Esophagus (tissue), 2 donors: Measurements from ENCODE around the gene TRMT2B. TPM values are rescaled to one million over a fixed set of nuclear protein-coding genes. Genes with fewer than 3 reads are reported as not detected.
"Not testable (repeated sequence)": the region's sequence is repeated elsewhere in the genome, so short reads cannot be mapped to it uniquely, and the experiment has no call there.

ENCODE experiments used
- H3K27ac ChIP-seq, 2 donors: one replicate each; pipeline ENCODE4 v1.5.1; 2013; ENCODE audit warnings: low read depth in 2 of 2, mild to moderate bottlenecking in 2 of 2, inconsistent platforms in 1 of 2, low read length in 1 of 2, moderate library complexity in 1 of 2
- H3K27me3 ChIP-seq, 2 donors: one replicate each; pipeline ENCODE4 v1.6.1; 2013; ENCODE audit warnings: low read length in 2 of 2, control low read depth in 1 of 2, mild to moderate bottlenecking in 1 of 2; ENCODE audit not compliant: insufficient read depth in 2 of 2, control insufficient read depth in 1 of 2
- H3K36me3 ChIP-seq, 2 donors: one replicate each; pipeline ENCODE4 v1.6.1; 2013; ENCODE audit warnings: low read length in 1 of 2; ENCODE audit not compliant: control insufficient read depth in 2 of 2, insufficient read depth in 2 of 2
- H3K4me1 ChIP-seq, 2 donors: one replicate each; pipeline ENCODE4 v1.6.1; 2013; ENCODE audit warnings: low read length in 1 of 2; ENCODE audit not compliant: control insufficient read depth in 2 of 2, insufficient read depth in 2 of 2
- H3K4me3 ChIP-seq, 2 donors: one replicate each; pipeline ENCODE4 v1.5.1; 2013; ENCODE audit warnings: low read length in 2 of 2, mild to moderate bottlenecking in 2 of 2, low read depth in 1 of 2, moderate library complexity in 1 of 2
- H3K9me3 ChIP-seq, 2 donors: one replicate each; pipeline ENCODE4 v1.6.1; 2013; ENCODE audit warnings: mild to moderate bottlenecking in 2 of 2, low read depth in 1 of 2, low read length in 1 of 2, moderate library complexity in 1 of 2; ENCODE audit not compliant: control insufficient read depth in 2 of 2, insufficient read depth in 1 of 2
- WGBS, 2 donors: extraction: QIAGEN DNeasy Blood & Tissue Kit; methylation state at CpG; one replicate each; pipeline ENCODE4 v1.1.7; 2013; 5-methylcytosine and 5-hydroxymethylcytosine counted together
- polyA plus RNA-seq, 2 donors: library from polyadenylated mRNA; stranded (reverse); fragments of 200-250 nt; gene quantifications; one replicate each; pipeline ENCODE4 v1.2.3, GENCODE V29; 2013
- donor health status: healthy with polysubstance abuse.
- donor health status: Bipolar disorder and iron deficiency.

TRMT2B gene
- polyA plus RNA-seq, 2 donors: 7.4 to 11.1 TPM

- Histone ChIP-seq H3K4me1 (no peaks in the 10 kb centered on the region), H3K27ac (no peak overlapping the region), H3K9me3 (no peaks in the 10 kb centered on the region), H3K4me3 (no peak overlapping the region), H3K36me3 (no peaks in the 10 kb centered on the region), H3K27me3 (no peaks in the 10 kb centered on the region)
- 71 to 72% methylated on average over 3 of the region's 3 CpGs for WGBS, 2 donors
Observed at GRCh38 chrX:101071582-101071981, 19.7 kb upstream of the TRMT2B start.

- no peaks in the 10 kb centered on the region for H3K36me3 ChIP-seq
- no peaks in the 10 kb centered on the region for H3K27me3 ChIP-seq
- no peaks in the 10 kb centered on the region for H3K4me1 ChIP-seq
- no peaks in the 10 kb centered on the region for H3K9me3 ChIP-seq
- no peak overlapping the region for H3K4me3 ChIP-seq
- no peak overlapping the region for H3K27ac ChIP-seq
Observed at GRCh38 chrX:101062176-101062575, 10.3 kb upstream of the TRMT2B start.

DNA sequence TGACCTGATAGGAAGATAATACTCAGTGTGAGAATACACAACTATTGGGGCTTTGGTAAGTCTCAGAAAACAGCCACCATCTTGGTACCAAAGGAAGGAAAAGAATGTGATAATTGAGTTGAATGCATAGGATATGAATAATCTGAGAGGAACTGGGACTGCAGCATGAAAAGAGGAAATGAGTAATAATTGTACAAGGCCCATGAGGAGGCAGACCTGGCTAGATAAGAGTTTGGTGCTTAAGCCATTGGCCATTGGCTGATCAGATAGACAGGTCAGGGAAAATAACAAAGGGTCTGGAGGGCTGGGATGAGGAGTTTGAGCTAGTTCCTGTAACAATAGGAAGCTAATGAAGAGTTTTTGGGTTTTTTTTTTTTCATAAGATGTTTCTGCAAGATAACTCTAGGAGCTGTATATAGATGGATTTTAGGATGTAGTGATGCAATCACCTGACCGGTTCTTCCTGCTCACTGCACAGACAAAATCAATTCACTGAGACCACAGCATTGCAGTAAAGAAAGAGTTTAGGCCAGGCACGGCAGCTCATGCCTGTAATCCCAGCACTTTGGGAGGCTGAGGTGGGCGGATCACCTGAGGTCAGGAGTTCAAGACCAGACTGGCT lies 5.3 kb upstream of the TRMT2B start:
- WGBS, 2 donors: 57 to 64% methylated on average over 3 of the region's 3 CpGs
- Histone ChIP-seq H3K36me3 (no peaks in the 10 kb centered on the region), H3K4me1 (no peaks in the 10 kb centered on the region), H3K27ac (no peak overlapping the region), H3K4me3 (no peak overlapping the region), H3K27me3 (no peaks in the 10 kb centered on the region), H3K9me3 (no peaks in the 10 kb centered on the region)

GRCh38 chrX:101056551-101056950 lies 4.6 kb upstream of the TRMT2B start:
- 92 to 97% methylated on average over 4 of the region's 4 CpGs for WGBS, 2 donors
- not testable (repeated sequence) for H3K9me3 ChIP-seq, H3K4me1 ChIP-seq, H3K27ac ChIP-seq, H3K27me3 ChIP-seq, H3K36me3 ChIP-seq, H3K4me3 ChIP-seq

DNA sequence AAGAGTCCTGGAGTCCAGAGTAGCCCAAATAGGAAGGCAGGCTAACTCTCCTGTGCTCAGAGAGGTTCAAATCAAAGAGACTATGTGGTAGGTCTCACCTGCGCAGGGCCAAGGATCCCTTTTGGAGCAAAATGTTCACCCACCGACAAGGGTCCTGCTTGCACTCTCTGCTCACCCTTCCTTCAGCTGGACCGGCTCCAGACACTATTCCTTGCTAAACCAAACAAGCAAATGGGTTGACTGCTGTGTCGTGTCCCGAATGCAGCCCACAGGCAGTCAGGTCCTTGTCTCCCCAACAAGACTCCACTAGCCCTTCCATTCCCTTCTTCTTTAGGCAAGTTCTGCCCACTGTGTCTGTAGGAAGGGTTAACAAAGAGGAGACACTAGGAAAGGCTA lies 760 bp downstream of the TRMT2B start:
- Histone ChIP-seq H3K36me3 (no peaks in the 10 kb centered on the region), H3K4me3 (peak overlapping the region; percentile 58 to 67), H3K27me3 (no peaks in the 10 kb centered on the region), H3K9me3 (no peaks in the 10 kb centered on the region), H3K27ac (peak overlapping the region; percentile 80 to 94), H3K4me1 (no peaks in the 10 kb centered on the region)
- WGBS, 2 donors: 6 to 33% methylated on average over 5 of the region's 5 CpGs

- no peaks in the 10 kb centered on the region for H3K36me3 ChIP-seq
- no peaks in the 10 kb centered on the region for H3K4me1 ChIP-seq
- no peaks in the 10 kb centered on the region for H3K9me3 ChIP-seq
- no peak overlapping the region for H3K4me3 ChIP-seq
- WGBS, 2 donors: 88 to 92% methylated on average over 4 of the region's 4 CpGs
- no peaks in the 10 kb centered on the region for H3K27me3 ChIP-seq
- H3K27ac ChIP-seq: no peak overlapping the region
Observed at GRCh38 chrX:101040197-101040596, 11.7 kb downstream of the TRMT2B start.

DNA sequence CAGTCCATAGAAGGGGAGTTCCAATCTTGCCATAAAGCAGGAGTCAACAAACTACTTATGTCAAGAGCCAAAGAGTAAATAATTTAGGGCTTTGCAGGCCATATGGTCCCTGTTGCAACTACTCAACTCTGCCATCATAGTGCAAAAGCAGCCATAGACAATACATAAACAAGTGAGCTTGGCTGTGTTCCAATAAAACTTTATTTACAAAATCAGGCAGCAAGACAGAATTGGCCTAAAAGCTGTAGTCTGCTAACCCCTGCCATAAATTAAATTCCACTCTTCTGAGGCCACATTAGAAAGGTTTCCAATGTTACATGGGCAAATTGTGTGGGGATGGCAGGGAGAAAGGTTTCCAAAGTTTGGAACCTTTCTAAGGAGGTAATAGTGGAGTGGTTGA lies 14.7 kb downstream of the TRMT2B start:
- Histone ChIP-seq H3K4me3 (no peak overlapping the region), H3K4me1 (no peaks in the 10 kb centered on the region), H3K27ac (no peak overlapping the region), H3K36me3 (no peaks in the 10 kb centered on the region), H3K27me3 (no peaks in the 10 kb centered on the region), H3K9me3 (no peaks in the 10 kb centered on the region)

- no peak overlapping the region for H3K27ac ChIP-seq
- no peaks in the 10 kb centered on the region for H3K4me1 ChIP-seq
- 93 to 100% methylated on average over 1 of the region's 1 CpG for WGBS, 2 donors
- H3K27me3 ChIP-seq: no peaks in the 10 kb centered on the region
- no peak overlapping the region for H3K4me3 ChIP-seq
- H3K36me3 ChIP-seq: no peaks in the 10 kb centered on the region
- no peaks in the 10 kb centered on the region for H3K9me3 ChIP-seq
Observed at GRCh38 chrX:101029665-101030064, 22.2 kb downstream of the TRMT2B start.

DNA sequence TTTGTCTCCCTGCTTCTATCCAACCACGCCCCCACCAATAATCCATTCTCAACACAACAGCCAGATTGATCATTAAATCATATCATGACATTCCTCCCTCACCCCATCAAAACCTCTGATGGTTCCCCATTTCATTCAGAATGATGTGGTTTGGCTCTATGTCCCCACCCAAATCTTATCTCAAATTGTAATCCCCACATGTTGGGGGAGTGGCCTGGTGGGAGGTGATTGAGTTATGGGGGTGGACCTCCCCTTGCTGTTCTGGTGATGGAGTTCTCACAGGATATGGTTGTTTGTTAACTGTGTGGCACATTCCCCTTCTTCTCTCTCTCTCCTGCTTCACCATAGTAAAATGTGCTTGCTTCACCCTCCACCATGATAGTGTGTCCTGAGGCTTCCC lies 23.3 kb downstream of the TRMT2B start:
- no peak overlapping the region for H3K27ac ChIP-seq
- no peaks in the 10 kb centered on the region for H3K36me3 ChIP-seq
- H3K27me3 ChIP-seq: no peaks in the 10 kb centered on the region
- no peaks in the 10 kb centered on the region for H3K4me1 ChIP-seq
- H3K9me3 ChIP-seq: no peaks in the 10 kb centered on the region
- WGBS, 2 donors: 73 to 95% methylated on average over 1 of the region's 1 CpG
- no peak overlapping the region for H3K4me3 ChIP-seq

DNA sequence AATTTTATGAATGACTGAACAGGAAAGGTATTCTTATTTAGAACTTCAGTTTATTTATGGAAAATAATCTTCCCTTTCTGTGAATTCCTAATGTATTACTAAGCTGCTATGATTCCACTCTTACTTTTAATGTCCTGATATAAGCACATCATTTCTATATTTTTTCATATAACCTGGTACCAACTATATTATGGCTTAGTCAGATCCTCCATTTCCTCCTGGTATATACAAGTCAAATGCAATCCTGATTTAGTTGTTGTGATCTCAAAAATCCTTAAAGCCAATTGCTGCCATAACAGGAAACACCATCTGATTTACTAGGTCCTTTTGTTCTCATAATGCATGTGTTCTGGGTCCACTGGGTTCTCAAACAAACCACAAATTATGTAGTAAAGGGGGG lies 26.8 kb downstream of the TRMT2B start:
- no peaks in the 10 kb centered on the region for H3K27me3 ChIP-seq
- no peaks in the 10 kb centered on the region for H3K4me1 ChIP-seq
- H3K36me3 ChIP-seq: peaks cover 0 to 3% of the 10 kb centered on the region in 2 donors

More for the DNA sequence above, 26.8 kb downstream of the TRMT2B start:
- Histone ChIP-seq H3K9me3 (no peaks in the 10 kb centered on the region), H3K27ac (no peak overlapping the region), H3K4me3 (no peak overlapping the region)
